Activated T-helper 17 cell treated with anti-CD3 and anti-CD28 coated beads, Interleukin-2, amount 50 U/mL, for 72 hours (primary cell): ENCODE data around the gene ANKIB1. TPM values are rescaled to one million over a fixed set of nuclear protein-coding genes. Genes with fewer than 3 reads are reported as not detected.
A peak's percentile ranks its signal among the peaks of the same experiment; 100 is the strongest.
"Not testable (repeated sequence)": the region's sequence is repeated elsewhere in the genome, so short reads cannot be mapped to it uniquely, and the experiment has no call there.

Experiments
- ATAC-seq: fragments of 150-1000 bp; cut with Tn5 transposase; replicated peaks from 2 replicates; pipeline ENCODE4 v1.10.0; 2021; ENCODE audit warnings: mild to moderate bottlenecking, moderate library complexity
- H3K27ac Mint-ChIP-seq: one replicate; pipeline ENCODE4 v1.8.0; 2022; ENCODE audit warnings: mixed read lengths
- H3K27me3 Mint-ChIP-seq: one replicate; pipeline ENCODE4 v1.8.0; 2022; ENCODE audit warnings: mixed read lengths
- H3K36me3 Mint-ChIP-seq: one replicate; pipeline ENCODE4 v1.8.0; 2022; ENCODE audit warnings: low read depth, mild to moderate bottlenecking, mixed read lengths
- H3K4me1 Mint-ChIP-seq: one replicate; pipeline ENCODE4 v1.8.0; 2022; ENCODE audit warnings: mixed read lengths
- H3K4me3 Mint-ChIP-seq: one replicate; pipeline ENCODE4 v1.8.0; 2022; ENCODE audit warnings: mild to moderate bottlenecking, mixed read lengths
- H3K9me3 Mint-ChIP-seq: one replicate; pipeline ENCODE4 v1.8.0; 2022; ENCODE audit warnings: mixed read lengths
- total RNA-seq, 2 donors: library from RNA; stranded (reverse); gene quantifications; one replicate each; pipeline ENCODE4 v1.2.3, GENCODE V29; 2022

The ANKIB1 gene
- total RNA-seq, 2 donors from 2014 or later, result 38.6 to 39.9 TPM

DNA sequence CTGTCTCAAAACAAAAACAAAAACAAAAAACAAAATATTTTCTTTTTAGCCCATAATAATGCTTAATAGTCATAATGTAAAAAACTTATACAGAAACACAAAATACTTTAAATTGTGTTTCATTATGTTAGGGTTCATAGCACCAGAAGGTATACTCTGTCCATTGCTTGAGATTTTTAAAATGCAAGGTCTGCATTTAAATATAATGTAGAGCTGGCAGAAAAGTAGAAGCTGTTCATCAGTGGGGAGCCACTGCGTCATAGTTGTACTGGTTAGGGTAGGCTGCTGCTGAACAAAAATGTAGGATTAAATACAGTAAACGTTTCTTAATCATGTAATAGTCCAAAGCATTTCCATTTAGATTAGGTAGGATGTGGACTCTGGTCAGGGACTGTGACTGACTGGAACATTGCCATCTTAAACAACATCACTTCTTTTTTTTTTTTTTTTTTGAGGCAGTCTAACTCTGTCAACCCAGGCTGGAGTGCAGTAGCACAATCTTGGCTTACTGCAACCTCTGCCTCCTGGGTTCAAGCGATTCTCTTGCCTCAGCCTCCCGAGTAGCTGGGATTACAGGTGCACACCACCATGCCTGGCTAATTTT is 85.2 kb downstream of the ANKIB1 start:
- no peaks in the 10 kb centered on the region for H3K27me3 Mint-ChIP-seq
- no peaks in the 10 kb centered on the region for H3K4me1 Mint-ChIP-seq
- peaks cover 61% of the 10 kb centered on the region for H3K36me3 Mint-ChIP-seq
- no peaks in the 10 kb centered on the region for H3K9me3 Mint-ChIP-seq
- H3K4me3 Mint-ChIP-seq, result no peak overlapping the region
- no peak for ATAC-seq
- H3K27ac Mint-ChIP-seq, result no peak overlapping the region

DNA sequence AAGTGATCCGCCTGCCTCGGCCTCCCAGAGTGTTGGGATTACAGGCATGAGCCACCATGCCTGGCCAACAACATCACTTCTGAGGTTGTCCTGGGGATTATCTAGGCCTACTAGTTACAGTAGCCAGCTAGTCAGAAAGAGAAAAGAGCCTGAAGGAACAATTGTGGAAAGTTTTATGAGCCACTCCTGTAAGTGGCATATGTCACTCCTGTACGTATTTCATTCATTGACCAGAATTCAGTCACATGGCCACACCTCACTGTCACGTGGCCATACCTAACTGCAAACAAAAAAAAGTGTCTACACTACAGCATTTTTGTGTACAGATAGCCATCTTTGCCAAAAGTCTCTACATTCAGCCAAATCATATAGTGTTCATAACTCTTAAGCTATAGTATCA is 85.7 kb downstream of the ANKIB1 start:
- Mint-ChIP-seq H3K36me3 (peaks cover 61% of the 10 kb centered on the region), H3K4me1 (no peaks in the 10 kb centered on the region), H3K9me3 (no peaks in the 10 kb centered on the region), H3K27ac (no peak overlapping the region), H3K4me3 (no peak overlapping the region), H3K27me3 (no peaks in the 10 kb centered on the region)
- no peak for ATAC-seq

DNA sequence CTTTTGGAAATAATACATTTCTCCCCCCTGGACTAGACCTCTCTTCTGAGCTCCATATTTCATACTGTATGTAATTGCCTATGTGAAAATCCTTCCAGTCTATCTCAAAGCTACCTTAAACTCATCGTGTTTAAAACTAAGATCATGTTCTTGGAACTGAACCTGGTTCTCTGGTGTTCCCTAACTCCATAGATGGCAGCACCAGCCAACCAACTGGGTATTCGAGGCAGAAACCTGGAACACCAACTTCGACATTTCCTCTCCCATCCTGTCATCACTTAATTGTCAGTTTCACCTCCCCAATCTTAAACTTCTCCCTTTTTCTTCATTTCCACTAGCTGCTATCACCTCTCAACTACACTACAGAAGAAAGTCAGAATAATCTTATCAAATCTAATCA is 87.0 kb downstream of the ANKIB1 start:
- no peaks in the 10 kb centered on the region for H3K4me1 Mint-ChIP-seq
- H3K9me3 Mint-ChIP-seq, result no peaks in the 10 kb centered on the region
- H3K27me3 Mint-ChIP-seq, result no peaks in the 10 kb centered on the region
- peaks cover 56% of the 10 kb centered on the region for H3K36me3 Mint-ChIP-seq
- no peak overlapping the region for H3K27ac Mint-ChIP-seq
- no peak overlapping the region for H3K4me3 Mint-ChIP-seq
- ATAC-seq, result no peak

DNA sequence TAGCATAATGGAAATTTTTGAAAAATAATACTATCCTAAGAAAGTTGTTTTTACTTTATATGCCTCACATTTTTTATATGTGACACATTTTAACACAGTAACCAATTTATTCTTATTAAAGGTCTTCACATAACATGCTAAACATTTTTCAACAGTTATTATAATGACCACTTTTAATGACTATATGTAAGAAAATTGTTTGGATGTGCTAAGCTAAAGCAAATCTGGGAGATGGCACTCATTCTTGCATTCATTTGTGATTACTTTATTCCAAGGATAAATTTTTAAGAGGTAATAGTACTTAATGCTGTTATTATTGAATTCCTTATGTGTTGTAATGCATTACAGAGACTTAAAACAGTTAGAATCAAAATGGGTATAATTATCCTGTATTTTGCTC is 88.1 kb downstream of the ANKIB1 start:
- Mint-ChIP-seq H3K4me3 (no peak overlapping the region), H3K27ac (no peak overlapping the region), H3K9me3 (no peaks in the 10 kb centered on the region), H3K27me3 (no peaks in the 10 kb centered on the region), H3K36me3 (peaks cover 49% of the 10 kb centered on the region), H3K4me1 (no peaks in the 10 kb centered on the region)
- ATAC-seq, result no peak

DNA sequence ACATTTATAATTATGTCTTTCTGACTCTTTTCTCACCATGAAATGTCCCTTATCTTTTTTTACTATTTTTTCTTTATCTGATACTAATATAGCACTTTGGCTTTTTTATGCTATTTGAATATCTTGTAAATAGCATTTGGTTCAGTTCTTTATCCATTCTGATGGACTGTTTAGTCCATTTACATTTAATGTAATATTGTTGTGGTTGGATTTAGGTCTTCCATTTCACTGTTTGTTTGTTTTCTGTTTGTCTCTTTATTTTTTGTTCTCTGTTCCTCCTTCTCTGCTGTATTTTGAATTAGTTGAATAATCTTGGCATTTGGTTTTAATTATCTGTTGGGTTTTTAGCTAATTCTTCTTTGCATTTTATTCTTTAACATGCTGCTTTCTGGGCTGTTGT is 89.8 kb downstream of the ANKIB1 start:
- H3K27ac Mint-ChIP-seq, result no peak overlapping the region
- ATAC-seq, result no peak

DNA sequence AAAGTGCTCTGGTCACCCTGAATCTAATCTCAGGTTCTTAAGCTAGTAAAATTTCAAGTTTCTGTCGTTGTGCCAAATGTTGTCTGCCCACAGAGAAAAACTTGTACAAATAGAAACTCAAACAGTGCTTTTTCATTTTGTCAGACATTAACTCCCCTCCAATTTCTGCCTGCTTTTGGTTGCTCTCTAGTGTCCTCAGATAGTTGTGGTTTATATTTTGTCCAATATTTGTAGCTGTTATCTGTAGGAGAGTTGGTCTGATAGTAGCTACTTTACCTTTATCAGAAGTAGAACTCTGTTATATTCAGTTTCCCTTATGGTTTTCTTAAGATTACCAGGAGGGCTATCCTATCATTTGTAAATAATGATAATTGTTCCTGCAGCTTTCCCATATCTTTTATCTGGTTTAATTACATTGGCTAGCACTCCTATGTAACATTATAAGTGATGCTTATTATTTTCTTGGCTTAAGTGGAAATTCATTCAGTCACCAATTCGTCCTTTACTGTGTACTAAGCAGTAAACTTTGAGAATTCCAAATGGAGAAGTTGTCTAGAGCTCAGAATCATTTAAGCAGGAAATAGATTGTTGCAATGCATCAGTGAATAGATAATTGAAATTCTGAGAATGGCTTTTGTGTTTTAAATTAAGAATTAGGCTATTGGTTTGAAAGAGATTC is 91.0 kb downstream of the ANKIB1 start:
- no peak for ATAC-seq
- H3K9me3 Mint-ChIP-seq, result no peaks in the 10 kb centered on the region
- no peak overlapping the region for H3K27ac Mint-ChIP-seq
- no peaks in the 10 kb centered on the region for H3K27me3 Mint-ChIP-seq
- H3K36me3 Mint-ChIP-seq, result peaks cover 37% of the 10 kb centered on the region
- no peak overlapping the region for H3K4me3 Mint-ChIP-seq
- H3K4me1 Mint-ChIP-seq, result no peaks in the 10 kb centered on the region

More for the DNA sequence above, 89.8 kb downstream of the ANKIB1 start:
- peaks cover 46% of the 10 kb centered on the region for H3K36me3 Mint-ChIP-seq
- no peak overlapping the region for H3K4me3 Mint-ChIP-seq
- H3K27me3 Mint-ChIP-seq, result no peaks in the 10 kb centered on the region
- H3K4me1 Mint-ChIP-seq, result no peaks in the 10 kb centered on the region
- no peaks in the 10 kb centered on the region for H3K9me3 Mint-ChIP-seq

DNA sequence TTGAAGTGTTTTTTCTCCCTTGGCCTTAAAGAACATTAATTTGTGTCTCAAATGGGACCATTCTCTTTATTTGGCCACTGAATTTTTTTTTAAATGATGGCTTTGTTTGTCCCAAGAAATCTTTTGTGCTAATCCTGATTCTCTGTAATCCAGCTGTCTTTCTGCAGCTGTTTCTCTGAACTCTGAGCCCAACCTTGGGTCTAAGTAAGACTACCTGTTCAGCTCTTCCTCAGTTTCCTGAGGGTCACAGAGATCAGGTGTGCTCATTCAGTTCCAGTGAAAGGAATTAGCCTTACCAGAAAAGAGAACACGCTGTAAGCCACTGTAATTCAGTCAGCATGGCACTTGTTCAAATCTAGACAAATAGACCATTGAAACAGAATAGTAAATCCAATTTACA is 94.2 kb downstream of the ANKIB1 start:
- ATAC-seq, result no peak
- Mint-ChIP-seq H3K27me3 (no peaks in the 10 kb centered on the region), H3K4me1 (no peaks in the 10 kb centered on the region), H3K27ac (no peak overlapping the region), H3K9me3 (no peaks in the 10 kb centered on the region), H3K36me3 (peaks cover 49% of the 10 kb centered on the region), H3K4me3 (no peak overlapping the region)

DNA sequence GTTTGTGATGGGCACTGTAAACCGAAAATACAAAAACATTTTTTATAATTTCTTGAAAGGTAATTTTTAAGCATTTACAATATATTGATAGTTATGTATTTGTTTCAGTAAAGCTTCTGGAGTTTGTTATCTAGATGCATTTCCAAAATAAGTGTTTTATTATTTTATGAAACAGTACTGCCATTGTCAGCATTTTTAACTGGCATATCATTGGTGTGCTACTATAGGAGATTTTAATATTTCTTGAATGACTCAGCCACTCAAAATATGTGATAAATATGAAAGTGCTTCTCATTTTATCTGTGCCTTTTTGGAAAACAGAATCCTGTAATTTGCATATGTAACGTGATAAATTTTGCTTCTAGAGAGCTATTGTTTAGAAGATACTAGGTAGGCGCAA is 97.9 kb downstream of the ANKIB1 start:
- Mint-ChIP-seq H3K27me3 (no peaks in the 10 kb centered on the region), H3K27ac (no peak overlapping the region), H3K4me1 (no peaks in the 10 kb centered on the region), H3K9me3 (no peaks in the 10 kb centered on the region), H3K4me3 (no peak overlapping the region), H3K36me3 (peaks cover 67% of the 10 kb centered on the region)
- no peak for ATAC-seq

DNA sequence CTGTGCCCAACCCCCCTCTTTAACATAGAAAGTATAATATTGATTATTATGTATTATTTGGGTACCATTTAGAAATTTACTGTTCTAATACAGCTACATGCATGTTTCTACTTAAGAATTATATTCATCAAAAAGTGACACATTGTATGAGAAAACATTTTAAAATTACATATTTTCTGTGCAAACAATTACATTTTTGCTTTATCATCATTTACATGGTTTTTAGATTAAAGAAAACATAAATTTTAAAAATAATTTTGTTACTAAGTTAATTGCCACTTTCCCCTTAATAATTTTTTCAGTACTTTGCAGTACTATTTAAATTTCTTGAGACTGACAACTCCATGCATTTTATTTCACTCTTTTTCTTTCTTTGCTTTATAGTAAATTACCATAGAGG is 106.2 kb downstream of the ANKIB1 start:
- H3K4me1 Mint-ChIP-seq, result no peaks in the 10 kb centered on the region
- no peak overlapping the region for H3K4me3 Mint-ChIP-seq
- no peak for ATAC-seq
- H3K9me3 Mint-ChIP-seq, result no peaks in the 10 kb centered on the region
- no peak overlapping the region for H3K27ac Mint-ChIP-seq
- H3K27me3 Mint-ChIP-seq, result no peaks in the 10 kb centered on the region
- peaks cover 80% of the 10 kb centered on the region for H3K36me3 Mint-ChIP-seq

DNA sequence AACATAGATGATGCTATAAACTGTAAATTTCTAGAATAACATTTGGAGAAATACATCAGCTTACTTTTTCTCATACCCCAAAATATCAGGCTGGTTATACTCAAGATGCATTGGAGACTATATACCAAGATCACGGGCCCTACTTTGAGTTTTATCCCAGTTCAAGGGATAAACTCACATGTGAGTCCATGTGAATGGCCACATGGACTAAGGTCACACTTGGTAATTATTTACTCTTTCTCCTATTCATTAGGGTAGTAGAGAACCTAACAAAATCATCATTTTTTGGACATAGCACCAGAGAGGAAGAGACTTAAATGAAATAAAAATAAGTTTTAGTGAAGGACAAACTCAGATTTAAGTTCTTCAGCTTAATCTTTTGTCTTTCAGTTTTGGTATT is 108.4 kb downstream of the ANKIB1 start:
- H3K27ac Mint-ChIP-seq, result no peak overlapping the region
- H3K36me3 Mint-ChIP-seq, result peaks cover 83% of the 10 kb centered on the region
- no peak overlapping the region for H3K4me3 Mint-ChIP-seq
- no peaks in the 10 kb centered on the region for H3K27me3 Mint-ChIP-seq
- no peak for ATAC-seq
- no peaks in the 10 kb centered on the region for H3K9me3 Mint-ChIP-seq
- no peaks in the 10 kb centered on the region for H3K4me1 Mint-ChIP-seq

DNA sequence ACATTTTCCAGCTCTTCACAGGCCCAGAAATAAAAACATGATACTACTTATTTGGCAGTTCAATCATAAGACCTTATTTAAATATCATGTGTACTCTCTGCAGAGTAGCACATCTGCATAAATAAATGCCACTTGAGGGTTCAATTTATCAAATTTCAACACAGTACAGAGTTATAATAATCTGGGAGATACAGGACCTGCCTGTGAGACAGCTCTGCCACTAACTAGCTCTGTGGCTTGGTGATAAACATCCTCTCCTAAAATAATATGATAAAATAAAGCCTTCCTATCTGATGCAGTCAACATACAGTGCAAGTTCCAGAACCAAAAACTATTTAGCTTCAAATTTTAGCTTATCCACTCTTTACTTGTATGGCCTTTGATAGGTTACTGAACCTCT is 110.6 kb downstream of the ANKIB1 start:
- peaks cover 80% of the 10 kb centered on the region for H3K36me3 Mint-ChIP-seq
- H3K27me3 Mint-ChIP-seq, result no peaks in the 10 kb centered on the region
- no peak overlapping the region for H3K27ac Mint-ChIP-seq
- H3K4me3 Mint-ChIP-seq, result no peak overlapping the region
- no peaks in the 10 kb centered on the region for H3K9me3 Mint-ChIP-seq
- no peaks in the 10 kb centered on the region for H3K4me1 Mint-ChIP-seq
- no peak for ATAC-seq

DNA sequence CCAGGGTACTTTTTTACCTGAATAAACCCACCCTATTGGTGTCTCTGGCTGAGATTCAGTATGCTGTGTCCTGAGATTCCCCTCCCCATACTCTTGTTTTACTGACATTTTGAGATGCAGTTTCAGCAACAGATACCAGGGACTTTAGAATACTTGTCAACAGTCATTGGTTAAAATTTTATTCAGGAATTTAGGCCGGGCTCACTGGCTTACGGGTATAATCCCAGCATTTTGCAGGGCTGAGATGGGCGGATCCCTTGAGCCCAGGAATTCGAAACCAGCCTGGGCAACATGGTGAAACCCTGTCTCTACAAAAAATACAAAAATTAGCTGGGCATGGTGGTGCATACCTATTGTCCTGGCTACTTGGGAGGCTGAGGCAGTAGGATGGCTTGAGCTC is 111.5 kb downstream of the ANKIB1 start:
- no peak for ATAC-seq
- no peaks in the 10 kb centered on the region for H3K4me1 Mint-ChIP-seq
- H3K36me3 Mint-ChIP-seq, result peaks cover 82% of the 10 kb centered on the region
- no peak overlapping the region for H3K4me3 Mint-ChIP-seq
- H3K9me3 Mint-ChIP-seq, result no peaks in the 10 kb centered on the region
- no peaks in the 10 kb centered on the region for H3K27me3 Mint-ChIP-seq
- no peak overlapping the region for H3K27ac Mint-ChIP-seq

DNA sequence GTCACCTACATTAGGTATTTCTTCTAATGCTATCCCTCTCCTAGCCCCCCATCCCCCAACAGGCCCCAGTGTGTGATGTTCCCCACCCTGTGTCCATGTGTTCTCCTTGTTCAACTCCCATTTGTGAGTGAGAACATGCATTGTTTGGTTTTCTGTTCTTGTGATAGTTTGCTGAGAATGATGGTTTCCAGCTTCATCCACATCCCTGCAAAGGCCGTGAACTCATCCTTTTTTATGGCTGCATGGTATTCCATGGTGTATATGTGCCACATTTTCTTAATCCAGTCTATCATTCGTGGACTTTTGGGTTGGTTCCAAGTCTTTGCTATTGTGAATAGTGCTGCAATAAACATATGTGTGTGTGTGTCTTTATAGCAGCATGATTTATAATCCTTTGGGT is 113.4 kb downstream of the ANKIB1 start:
- H3K9me3 Mint-ChIP-seq, H3K27ac Mint-ChIP-seq, H3K4me3 Mint-ChIP-seq, H3K27me3 Mint-ChIP-seq, H3K4me1 Mint-ChIP-seq, ATAC-seq: not testable (repeated sequence)
- H3K36me3 Mint-ChIP-seq, result peaks cover 79% of the 10 kb centered on the region

DNA sequence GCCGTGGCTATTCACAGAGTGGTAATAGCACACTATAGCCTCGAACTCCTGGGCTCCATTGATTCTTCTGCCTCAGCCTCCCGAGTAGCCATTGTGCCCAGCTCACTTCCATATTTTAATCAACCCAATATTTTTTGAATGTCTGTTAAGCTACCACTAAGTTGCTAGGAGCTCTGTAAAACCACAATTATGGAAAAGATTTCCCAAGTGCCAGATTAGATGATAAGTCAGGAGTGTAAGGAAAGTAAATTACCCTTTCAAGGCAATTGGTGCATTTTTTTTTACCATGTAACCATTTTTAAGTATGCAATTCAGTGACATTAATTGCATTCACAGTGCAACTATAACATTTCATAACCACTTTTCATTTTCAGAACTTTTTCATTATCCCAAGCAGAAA is 114.0 kb downstream of the ANKIB1 start:
- Mint-ChIP-seq H3K27ac (no peak overlapping the region), H3K36me3 (peaks cover 79% of the 10 kb centered on the region), H3K27me3 (no peaks in the 10 kb centered on the region), H3K4me1 (no peaks in the 10 kb centered on the region), H3K4me3 (no peak overlapping the region), H3K9me3 (no peaks in the 10 kb centered on the region)
- ATAC-seq, result no peak

DNA sequence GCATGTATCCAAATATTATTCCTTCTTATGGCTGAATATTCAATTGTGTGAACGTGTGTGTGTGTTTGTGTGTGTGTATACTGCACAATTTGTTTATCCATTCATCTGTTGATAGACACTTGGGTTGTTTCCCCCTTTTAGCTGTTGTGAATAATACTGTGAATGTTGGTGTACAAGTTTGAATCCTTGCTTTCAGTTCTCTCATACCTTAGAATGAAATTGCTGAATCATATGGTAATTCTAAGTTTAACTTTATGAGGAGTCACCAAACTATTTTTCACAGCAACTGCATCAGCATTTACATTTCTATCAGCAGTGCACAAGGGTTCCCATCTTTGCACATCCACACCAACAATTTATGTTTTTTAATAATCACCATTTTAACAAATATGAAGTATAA is 114.6 kb downstream of the ANKIB1 start:
- peak; percentile 23 for ATAC-seq

More for the DNA sequence above, 114.6 kb downstream of the ANKIB1 start:
- H3K4me1 Mint-ChIP-seq, result peaks cover 2% of the 10 kb centered on the region
- H3K4me3 Mint-ChIP-seq, result no peak overlapping the region
- no peaks in the 10 kb centered on the region for H3K27me3 Mint-ChIP-seq
- H3K27ac Mint-ChIP-seq, result no peak overlapping the region
- H3K9me3 Mint-ChIP-seq, result no peaks in the 10 kb centered on the region
- H3K36me3 Mint-ChIP-seq, result peaks cover 81% of the 10 kb centered on the region
